ENCODE data around the gene CCDC188. TPM values are rescaled to one million over a fixed set of nuclear protein-coding genes. Genes with fewer than 3 reads are reported as not detected.

The CCDC188 gene
- total RNA-seq, 1 donor from 2014 or later = 11.1 TPM

- DNase-seq = no peak
Measured at GRCh38 chr22:20184501-20185165, 33.8 kb upstream of the CCDC188 start.

- DNase-seq = no peak
Measured at GRCh38 chr22:20183823-20184222, 33.0 kb upstream of the CCDC188 start.

GRCh38 chr22:20183101-20183500 is 32.2 kb upstream of the CCDC188 start:
- no peak for DNase-seq

GRCh38 chr22:20182365-20182764 is 31.5 kb upstream of the CCDC188 start:
- DNase-seq = no peak

- DNase-seq = no peak
Measured at GRCh38 chr22:20181884-20182236, 31.0 kb upstream of the CCDC188 start.

GRCh38 chr22:20181194-20181883 is 30.5 kb upstream of the CCDC188 start:
- no peak for DNase-seq

- DNase-seq = no peak
Measured at GRCh38 chr22:20180640-20181039, 29.8 kb upstream of the CCDC188 start.

GRCh38 chr22:20180245-20180630 is 29.4 kb upstream of the CCDC188 start:
- no peak for DNase-seq

- no peak for DNase-seq
Measured at GRCh38 chr22:20179455-20180244, 28.8 kb upstream of the CCDC188 start.

GRCh38 chr22:20178915-20179227 is 28.0 kb upstream of the CCDC188 start:
- no peak for DNase-seq

GRCh38 chr22:20178075-20178914 is 27.4 kb upstream of the CCDC188 start:
- DNase-seq = no peak

GRCh38 chr22:20177217-20177911 is 26.5 kb upstream of the CCDC188 start:
- no peak for DNase-seq

- DNase-seq = no peak
Measured at GRCh38 chr22:20176421-20177085, 25.7 kb upstream of the CCDC188 start.

- DNase-seq = no peak
Measured at GRCh38 chr22:20175597-20175900, 24.7 kb upstream of the CCDC188 start.

GRCh38 chr22:20174785-20175596 is 24.1 kb upstream of the CCDC188 start:
- peak; percentile 24 for DNase-seq

- no peak for DNase-seq
Measured at GRCh38 chr22:20173772-20174171, 22.9 kb upstream of the CCDC188 start.

- no peak for DNase-seq
Measured at GRCh38 chr22:20173246-20173645, 22.4 kb upstream of the CCDC188 start.

GRCh38 chr22:20172141-20172613 is 21.3 kb upstream of the CCDC188 start:
- no peak for DNase-seq

GRCh38 chr22:20171288-20172140 is 20.7 kb upstream of the CCDC188 start:
- no peak for DNase-seq

- no peak for DNase-seq
Measured at GRCh38 chr22:20170170-20170569, 19.3 kb upstream of the CCDC188 start.

Data from dermis blood vessel endothelial cell (primary cell).